RWPE2 (cell line): ENCODE results near the gene ZNF583.

Experiments used
- ATAC-seq: fragments of 200-7000 bp; cut with Tn5 transposase; 3 replicates; pipeline ENCODE4 v1.9.1; 2021; ENCODE audit warnings: low read depth
- DNase-seq: peaks from one replicate; pipeline ENCODE4 v3.0.0-alpha.2; 2020; ENCODE audit warnings: low spot score
- H3K27ac ChIP-seq: fragments of 450-650 bp; 2 replicates; pipeline ENCODE4 v1.5.1; 2017; ENCODE audit warnings: mild to moderate bottlenecking; ENCODE audit not compliant: poor library complexity, severe bottlenecking
- H3K27me3 ChIP-seq: fragments of 250-450 bp; sonication (Bioruptor Pico); 2 replicates; pipeline ENCODE4 v1.5.1; 2021; ENCODE audit warnings: mild to moderate bottlenecking, moderate library complexity; ENCODE audit not compliant: insufficient read depth, poor library complexity, severe bottlenecking
- H3K36me3 ChIP-seq: fragments of 250-450 bp; sonication (Bioruptor Pico); 2 replicates; pipeline ENCODE4 v1.5.1; 2020; ENCODE audit warnings: low read depth, mild to moderate bottlenecking, moderate library complexity
- H3K4me1 ChIP-seq: fragments of 250-450 bp; sonication (Bioruptor Pico); 2 replicates; pipeline ENCODE4 v1.5.1; 2021; ENCODE audit warnings: mild to moderate bottlenecking, moderate library complexity; ENCODE audit not compliant: insufficient read depth, poor library complexity, severe bottlenecking
- H3K4me3 ChIP-seq: fragments of 250-450 bp; sonication (Bioruptor Pico); 2 replicates; pipeline ENCODE4 v1.5.1; 2021; ENCODE audit warnings: mild to moderate bottlenecking, moderate library complexity; ENCODE audit not compliant: severe bottlenecking
- H3K9me3 ChIP-seq: fragments of 250-450 bp; sonication (Bioruptor Pico); 2 replicates; pipeline ENCODE4 v1.5.1; 2021; ENCODE audit warnings: mild to moderate bottlenecking, moderate library complexity; ENCODE audit not compliant: severe bottlenecking
- TF ChIP-seq, protein P1 (sequence below): fragments of 450-650 bp; IDR thresholded peaks from one replicate; pipeline ENCODE4 v1.5.1; 2017; ENCODE audit warnings: mild to moderate bottlenecking, moderate library complexity; ENCODE audit not compliant: poor library complexity, severe bottlenecking

ZNF583 gene

DNA sequence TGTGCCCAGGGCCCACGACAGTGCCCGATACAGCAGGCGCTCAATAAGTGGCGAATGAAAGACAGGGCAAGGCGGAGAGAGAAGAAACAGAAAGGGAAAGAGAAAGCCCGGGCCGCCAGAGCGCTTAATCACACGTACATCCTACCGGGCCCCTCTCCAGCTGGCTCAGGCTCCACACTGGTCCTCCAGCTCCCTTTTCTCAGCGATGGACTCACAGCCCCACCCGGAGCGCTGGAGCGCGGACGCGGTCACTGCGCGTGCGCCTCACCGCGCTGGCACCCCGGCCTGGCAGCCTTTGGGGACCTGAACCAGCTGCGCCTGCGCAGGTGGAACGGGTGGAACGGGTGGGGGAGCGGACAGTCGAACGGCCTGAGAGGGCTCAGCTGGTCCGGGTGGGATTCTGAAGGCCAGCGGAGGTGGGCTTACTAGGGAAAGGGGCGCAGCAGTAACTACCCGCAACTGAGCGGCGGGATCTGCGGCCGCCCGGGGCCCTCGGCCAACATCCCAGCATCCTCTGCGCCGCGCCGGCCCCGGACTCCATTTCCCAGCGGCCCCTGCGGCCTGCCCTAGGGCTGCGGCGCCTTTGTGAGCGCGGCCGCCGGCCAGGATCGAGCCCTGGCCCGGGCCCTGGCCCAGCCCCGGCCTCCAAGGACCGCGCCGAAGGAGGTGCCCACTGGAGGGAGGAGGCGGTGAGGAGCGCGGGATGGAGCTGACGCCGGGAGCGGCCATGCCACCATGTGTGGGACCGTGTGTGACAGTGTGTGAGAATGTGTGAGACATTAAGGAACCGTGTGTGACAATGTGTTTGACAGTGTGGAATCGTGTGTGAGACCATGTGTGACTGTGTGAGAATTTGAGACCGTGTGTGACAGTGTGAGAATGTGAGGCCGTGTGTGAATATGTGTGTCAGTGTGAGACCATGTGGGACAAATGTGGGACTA is at the start of gene ZNF583:
TSS of gene ZNF583 (plus strand) at position 569 of the 941 bp plus-strand sequence. CDS start 2,783 bp downstream, outside the sequence.
- DNase-seq (peak; percentile 77), ATAC-seq (peak; percentile 92)
- H3K27ac ChIP-seq: peak within 1 kb of the TSS; percentile 21
- peak within 1 kb of the TSS; percentile 71 for H3K4me3 ChIP-seq
- TF ChIP-seq, protein P1, sequence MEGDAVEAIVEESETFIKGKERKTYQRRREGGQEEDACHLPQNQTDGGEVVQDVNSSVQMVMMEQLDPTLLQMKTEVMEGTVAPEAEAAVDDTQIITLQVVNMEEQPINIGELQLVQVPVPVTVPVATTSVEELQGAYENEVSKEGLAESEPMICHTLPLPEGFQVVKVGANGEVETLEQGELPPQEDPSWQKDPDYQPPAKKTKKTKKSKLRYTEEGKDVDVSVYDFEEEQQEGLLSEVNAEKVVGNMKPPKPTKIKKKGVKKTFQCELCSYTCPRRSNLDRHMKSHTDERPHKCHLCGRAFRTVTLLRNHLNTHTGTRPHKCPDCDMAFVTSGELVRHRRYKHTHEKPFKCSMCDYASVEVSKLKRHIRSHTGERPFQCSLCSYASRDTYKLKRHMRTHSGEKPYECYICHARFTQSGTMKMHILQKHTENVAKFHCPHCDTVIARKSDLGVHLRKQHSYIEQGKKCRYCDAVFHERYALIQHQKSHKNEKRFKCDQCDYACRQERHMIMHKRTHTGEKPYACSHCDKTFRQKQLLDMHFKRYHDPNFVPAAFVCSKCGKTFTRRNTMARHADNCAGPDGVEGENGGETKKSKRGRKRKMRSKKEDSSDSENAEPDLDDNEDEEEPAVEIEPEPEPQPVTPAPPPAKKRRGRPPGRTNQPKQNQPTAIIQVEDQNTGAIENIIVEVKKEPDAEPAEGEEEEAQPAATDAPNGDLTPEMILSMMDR: no peak
- no peaks in the 10 kb centered on the region for H3K27me3 ChIP-seq
- H3K9me3 ChIP-seq: peaks cover 8% of the 10 kb centered on the region
- H3K36me3 ChIP-seq: peaks cover 10% of the 10 kb centered on the region
- no peaks in the 10 kb centered on the region for H3K4me1 ChIP-seq

- ATAC-seq: no peak
- Histone ChIP-seq H3K27ac (no peak overlapping the region), H3K4me3 (no peak overlapping the region), H3K4me1 (no peaks in the 10 kb centered on the region), H3K36me3 (no peaks in the 10 kb centered on the region), H3K27me3 (no peaks in the 10 kb centered on the region), H3K9me3 (peaks cover 4% of the 10 kb centered on the region)
- DNase-seq: no peak
- TF ChIP-seq, protein P1: no peak
These were observed 48.6 kb upstream of the ZNF583 start for GRCh38 chr19:56355517-56355916.

DNA sequence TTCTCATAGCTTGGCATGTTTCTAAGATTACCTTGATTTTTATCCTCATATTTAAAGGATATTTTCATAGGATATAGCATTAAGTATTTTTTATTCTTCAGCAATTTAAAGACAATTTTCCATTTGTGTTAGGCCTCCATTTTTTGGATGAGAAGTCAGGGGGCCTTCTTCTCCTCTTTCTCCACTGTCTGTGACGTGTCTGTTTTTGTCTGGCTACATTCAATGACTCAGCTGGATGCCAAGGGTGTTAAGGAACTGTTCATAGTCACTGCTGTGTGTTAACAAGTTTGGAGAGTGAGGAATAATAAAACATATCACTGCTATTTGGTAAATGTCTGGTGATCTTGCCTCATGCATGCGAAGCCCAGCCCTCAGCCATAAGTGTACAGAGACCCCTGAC is 47.2 kb upstream of the ZNF583 start:
- no peak for DNase-seq
- H3K4me3 ChIP-seq: no peak overlapping the region
- H3K4me1 ChIP-seq: no peaks in the 10 kb centered on the region
- TF ChIP-seq, protein P1: no peak
- no peaks in the 10 kb centered on the region for H3K27me3 ChIP-seq
- H3K36me3 ChIP-seq: no peaks in the 10 kb centered on the region
- no peak overlapping the region for H3K27ac ChIP-seq
- ATAC-seq: no peak
- peaks cover 4% of the 10 kb centered on the region for H3K9me3 ChIP-seq

DNA sequence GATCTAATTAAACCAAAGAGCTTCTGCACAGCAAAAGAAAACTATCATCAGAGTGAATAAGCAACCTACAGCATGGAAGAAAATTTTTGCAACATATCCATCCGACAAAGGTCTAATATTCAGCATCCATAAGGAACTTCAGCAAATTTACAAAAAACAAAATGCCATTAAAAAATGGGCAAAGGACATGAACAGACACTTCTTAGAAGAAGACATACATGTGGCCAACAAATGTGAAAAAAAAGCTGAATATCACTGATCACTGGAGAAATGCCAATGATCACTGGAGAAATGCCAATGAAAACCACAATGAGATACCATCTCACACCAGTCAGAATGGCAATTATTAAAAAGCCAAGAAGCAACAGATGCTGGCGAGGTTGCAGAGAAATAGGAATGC is 43.3 kb upstream of the ZNF583 start:
- H3K36me3 ChIP-seq: no peaks in the 10 kb centered on the region
- no peaks in the 10 kb centered on the region for H3K4me1 ChIP-seq
- no peak overlapping the region for H3K4me3 ChIP-seq
- no peak overlapping the region for H3K27ac ChIP-seq
- no peaks in the 10 kb centered on the region for H3K27me3 ChIP-seq
- TF ChIP-seq, protein P1: no peak
- peaks cover 4% of the 10 kb centered on the region for H3K9me3 ChIP-seq
- no peak for ATAC-seq
- no peak for DNase-seq
